GM23338 (cell line): ENCODE results near the gene CABYR. TPM values are rescaled to one million over a fixed set of nuclear protein-coding genes. Genes with fewer than 3 reads are reported as not detected.
"Not testable (repeated sequence)": the region's sequence is repeated elsewhere in the genome, so short reads cannot be mapped to it uniquely, and the experiment has no call there.

Source experiments
- ATAC-seq: fragments of 200-7000 bp; cut with Tn5 transposase; 3 replicates; pipeline ENCODE4 v1.9.1; 2020
- DNase-seq: peaks from one replicate; pipeline ENCODE4 v3.0.0-alpha.2; 2015; ENCODE audit warnings: low spot score
- H2AFZ ChIP-seq: fragments of 200-600 bp; sonication (generic); 2 replicates; pipeline ENCODE4 v1.8.0; 2016; ENCODE audit warnings: antibody characterized with exemption, mild to moderate bottlenecking, moderate library complexity
- H3F3A ChIP-seq: fragments of 200-600 bp; sonication (generic); replicated peaks from 2 replicates; pipeline ENCODE4 v1.8.0; 2017; ENCODE audit warnings: antibody characterized with exemption, mixed run types, low read depth
- H3K27ac ChIP-seq: fragments of 200-600 bp; sonication (generic); 2 replicates; pipeline ENCODE4 v1.6.1; 2016; ENCODE audit warnings: low read depth
- H3K27me3 ChIP-seq: fragments of 200-600 bp; sonication (generic); 2 replicates; pipeline ENCODE4 v1.8.0; 2016; ENCODE audit warnings: mild to moderate bottlenecking, mixed run types, moderate library complexity; ENCODE audit not compliant: insufficient read depth
- H3K36me3 ChIP-seq: fragments of 200-600 bp; sonication (generic); 2 replicates; pipeline ENCODE4 v1.8.0; 2016; ENCODE audit warnings: mild to moderate bottlenecking; ENCODE audit not compliant: insufficient read depth
- H3K4me1 ChIP-seq: fragments of 200-600 bp; sonication (generic); 2 replicates; pipeline ENCODE4 v1.8.0; 2016; ENCODE audit warnings: mild to moderate bottlenecking, moderate library complexity; ENCODE audit not compliant: insufficient read depth
- H3K4me2 ChIP-seq: fragments of 200-600 bp; sonication (generic); 2 replicates; pipeline ENCODE4 v1.7.1; 2017; ENCODE audit warnings: mixed run types
- H3K4me3 ChIP-seq: fragments of 200-600 bp; sonication (generic); 2 replicates; pipeline ENCODE4 v1.6.1; 2016; ENCODE audit warnings: mixed run types
- H3K79me2 ChIP-seq: fragments of 200-600 bp; sonication (generic); replicated peaks from 2 replicates; pipeline ENCODE4 v1.8.0; 2017; ENCODE audit warnings: mild to moderate bottlenecking; ENCODE audit not compliant: insufficient read depth
- H3K9me2 ChIP-seq: fragments of 200-600 bp; sonication (generic); 2 replicates; pipeline ENCODE4 v1.8.0; 2017; ENCODE audit not compliant: insufficient read depth
- H4K20me1 ChIP-seq: fragments of 200-600 bp; sonication (generic); replicated peaks from 2 replicates; pipeline ENCODE4 v1.8.0; 2017; ENCODE audit warnings: mild to moderate bottlenecking; ENCODE audit not compliant: insufficient read depth
- H3K27ac Mint-ChIP-seq: 2 replicates; pipeline ENCODE4 v1.8.0; 2020; ENCODE audit warnings: inconsistent platforms, mild to moderate bottlenecking, moderate library complexity, mixed read lengths
- H3K27me3 Mint-ChIP-seq: 3 replicates; pipeline ENCODE4 v1.8.0; 2022; ENCODE audit warnings: low read depth, mild to moderate bottlenecking, moderate library complexity, mixed read lengths, inconsistent platforms; ENCODE audit not compliant: insufficient read depth, poor library complexity
- H3K36me3 Mint-ChIP-seq: 3 replicates; pipeline ENCODE4 v1.8.0; 2021; ENCODE audit warnings: low read depth, mild to moderate bottlenecking, inconsistent platforms, moderate library complexity, mixed read lengths
- H3K4me1 Mint-ChIP-seq: 3 replicates; pipeline ENCODE4 v1.8.0; 2020; ENCODE audit warnings: mild to moderate bottlenecking, inconsistent platforms, mixed read lengths
- H3K4me3 Mint-ChIP-seq: 3 replicates; pipeline ENCODE4 v1.8.0; 2021; ENCODE audit warnings: moderate library complexity, mild to moderate bottlenecking, inconsistent platforms, mixed read lengths
- H3K9me3 Mint-ChIP-seq: 3 replicates; pipeline ENCODE4 v1.8.0; 2020; ENCODE audit warnings: moderate library complexity, mild to moderate bottlenecking, inconsistent platforms, mixed read lengths
- EZH2 ChIP-seq: fragments of 200-600 bp; sonication (generic); IDR thresholded peaks from one replicate; pipeline ENCODE4 v1.8.0; 2017; ENCODE audit warnings: antibody characterized with exemption, mild to moderate bottlenecking, low read depth; ENCODE audit not compliant: unreplicated experiment
- NANOG ChIP-seq: IDR thresholded peaks from 2 replicates; pipeline ENCODE4 v1.6.1; 2016; ENCODE audit warnings: antibody characterized with exemption, borderline replicate concordance
- STAT1 ChIP-seq: IDR thresholded peaks from one replicate; pipeline ENCODE4 v1.6.1; 2016; ENCODE audit warnings: antibody characterized with exemption; ENCODE audit not compliant: unreplicated experiment
- ZNF114 ChIP-seq: fragments of 250-450 bp; sonication (Bioruptor Pico); IDR thresholded peaks from 2 replicates; pipeline ENCODE4 v1.5.0; 2020; ENCODE audit warnings: mild to moderate bottlenecking, moderate library complexity
- ZNF331 ChIP-seq: fragments of 250-450 bp; sonication (Bioruptor Pico); IDR thresholded peaks from 2 replicates; pipeline ENCODE4 v1.5.0; 2020; ENCODE audit warnings: low read depth, mild to moderate bottlenecking, moderate library complexity
- ZNF462 ChIP-seq: fragments of 250-450 bp; sonication (Bioruptor Pico); IDR thresholded peaks from 2 replicates; pipeline ENCODE4 v1.5.0; 2020; ENCODE audit warnings: mild to moderate bottlenecking, moderate library complexity
- polyA plus RNA-seq: library from polyadenylated mRNA; unstranded; fragments of >200 nt; fragmentation: Nextera tagmentation; extraction: Ambion mirVana; gene quantifications from 2 replicates; pipeline ENCODE4 v1.2.1, GENCODE V29; 2016
- total RNA-seq: library from RNA; depleted of rRNA; stranded (reverse); fragments of >200 nt; shearing (Covaris generic); gene quantifications from 2 replicates; pipeline ENCODE4 v1.2.3, GENCODE V29; 2014

The CABYR gene
- total and polyA plus RNA-seq, 2 experiments from 2014 or later, result 24.0 to 48.4 TPM

- TF ChIP-seq NANOG (no peak), STAT1 (no peak), EZH2 (no peak), ZNF331 (no peak), ZNF114 (CRISPR knock-in tag) (no peak), ZNF462 (CRISPR knock-in tag) (no peak)
These were observed 3.5 kb downstream of the CABYR start (continued) for GRCh38 chr18:24142376-24142775.

- not testable (repeated sequence) for H3F3A ChIP-seq, H3K27ac ChIP-seq
These were observed 10.7 kb downstream of the CABYR start for GRCh38 chr18:24149591-24149990.

More at GRCh38 chr18:24149591-24149990, 10.7 kb downstream of the CABYR start:
- not testable (repeated sequence) for H3K4me1 ChIP-seq, H3K4me1 Mint-ChIP-seq, H3K27me3 ChIP-seq, H3K27ac Mint-ChIP-seq, H4K20me1 ChIP-seq, ATAC-seq, H2AFZ ChIP-seq, H3K9me3 Mint-ChIP-seq, H3K4me3 ChIP-seq, DNase-seq, H3K27me3 Mint-ChIP-seq, H3K9me2 ChIP-seq, H3K4me2 ChIP-seq, H3K79me2 ChIP-seq, H3K4me3 Mint-ChIP-seq
- H3K36me3 ChIP-seq, result peaks cover 14% of the 10 kb centered on the region; the same call in 1 of the 2 replicates
- H3K36me3 Mint-ChIP-seq, result peaks cover 32% of the 10 kb centered on the region
